NK-92 (cell line): ENCODE measurements around the gene MAST2.

Experiments used
- DNase-seq: peaks from one replicate; lab custom pipeline; 2025; ENCODE audit not compliant: unreplicated experiment; lab: John Stamatoyannopoulos, UW

The MAST2 gene

DNA sequence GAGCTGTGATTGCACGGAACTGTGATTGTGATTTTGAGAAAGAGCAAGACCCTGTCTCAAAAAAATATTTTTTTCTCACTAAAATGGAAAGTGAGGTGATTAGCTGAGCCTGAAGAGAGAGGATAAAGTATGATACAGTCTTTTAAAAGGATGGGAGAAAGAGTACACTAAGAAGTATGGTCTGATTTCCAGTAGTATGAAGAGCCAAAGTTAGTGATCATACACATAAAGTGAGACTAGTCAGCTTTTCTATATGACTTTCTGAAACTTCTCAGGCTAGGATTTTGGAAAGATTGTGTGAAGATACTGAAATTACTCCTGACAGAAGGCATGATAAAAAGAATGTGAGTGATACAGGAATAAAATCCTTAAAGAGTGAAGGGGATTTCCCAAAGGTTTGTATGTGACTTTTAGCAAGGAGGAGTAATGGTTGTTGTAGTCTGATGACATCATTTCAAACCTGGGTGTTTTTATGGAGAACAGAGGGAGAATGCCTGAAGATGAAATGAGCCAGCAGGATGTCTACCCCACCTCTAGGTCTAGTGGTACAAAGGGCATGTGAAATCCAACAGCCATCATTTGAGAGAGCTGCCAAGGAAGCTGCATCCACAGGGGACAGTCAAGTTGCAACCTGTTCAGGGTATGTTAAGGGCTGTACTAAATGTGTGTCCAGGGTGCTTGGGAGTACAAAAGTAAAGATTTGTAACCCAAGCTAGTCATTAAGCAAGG, 171.3 kb downstream of the MAST2 start:
- no peak for DNase-seq

DNA sequence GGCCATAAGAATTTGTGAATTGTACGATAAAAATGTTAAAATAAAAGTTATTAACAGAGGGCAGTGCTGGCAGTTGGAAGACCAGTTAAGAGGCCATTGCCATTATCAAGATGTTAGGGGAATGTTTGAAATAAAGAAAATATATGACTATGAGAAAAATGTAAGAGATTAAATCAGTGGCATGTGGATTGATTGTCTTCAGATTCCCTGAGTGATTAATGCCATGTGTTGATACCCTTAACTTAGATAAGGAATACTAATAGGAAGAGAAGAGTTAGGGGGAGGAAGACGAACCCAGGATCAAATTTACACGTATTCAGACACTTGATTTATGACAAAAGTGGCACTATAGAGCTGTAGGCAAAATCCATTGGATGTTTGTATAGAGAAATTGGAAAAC, 173.2 kb downstream of the MAST2 start:
- no peak for DNase-seq

- DNase-seq: no peak
These were observed 175.8 kb downstream of the MAST2 start for GRCh38 chr1:45979074-45979777.

GRCh38 chr1:45979778-45980176, 176.4 kb downstream of the MAST2 start:
- no peak for DNase-seq

DNA sequence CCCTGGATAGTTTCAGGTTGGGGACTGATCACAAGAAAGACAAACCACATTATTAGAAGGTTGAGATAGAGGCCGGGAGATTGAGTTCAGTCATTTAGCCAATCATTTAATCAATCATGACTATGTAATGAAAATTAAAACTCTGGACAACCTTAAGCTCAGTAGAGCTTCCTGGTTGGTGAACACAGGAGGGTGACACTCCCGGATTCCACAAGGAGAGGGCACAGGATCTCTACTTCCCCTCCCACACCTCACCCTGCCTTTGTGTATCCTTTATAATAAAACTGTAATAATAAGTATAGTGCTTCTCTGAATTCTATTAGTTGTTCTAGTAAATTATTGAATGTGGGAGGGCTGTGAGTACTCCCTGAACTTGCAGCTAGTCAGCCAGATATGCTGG, 178.9 kb downstream of the MAST2 start:
- DNase-seq: no peak

DNA sequence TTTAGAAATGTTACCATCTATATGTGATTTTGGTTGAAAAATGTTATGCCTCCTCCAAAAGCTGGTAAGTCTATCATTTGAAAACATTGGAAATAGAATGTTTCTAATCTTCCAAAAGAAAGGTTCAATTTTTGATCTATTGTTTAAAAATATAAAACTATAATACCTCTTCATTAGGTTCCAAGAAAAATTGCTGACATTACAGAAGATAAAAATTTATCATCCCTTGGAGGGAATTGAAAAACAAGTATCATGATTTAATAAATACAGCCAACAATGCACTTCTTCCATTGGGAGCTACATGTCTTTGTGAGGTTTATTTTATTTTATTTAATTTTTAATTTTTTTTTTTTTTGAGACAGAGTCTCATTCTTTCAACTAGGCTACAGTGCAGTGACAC, 180.6 kb downstream of the MAST2 start:
- no peak for DNase-seq

GRCh38 chr1:45987204-45987603, 183.8 kb downstream of the MAST2 start:
- no peak for DNase-seq

- DNase-seq: no peak
These were observed 185.8 kb downstream of the MAST2 start for GRCh38 chr1:45989249-45989648.

GRCh38 chr1:45994423-45994822, 191.0 kb downstream of the MAST2 start:
- DNase-seq: no peak

GRCh38 chr1:45995298-45995697, 191.9 kb downstream of the MAST2 start:
- DNase-seq: no peak

DNA sequence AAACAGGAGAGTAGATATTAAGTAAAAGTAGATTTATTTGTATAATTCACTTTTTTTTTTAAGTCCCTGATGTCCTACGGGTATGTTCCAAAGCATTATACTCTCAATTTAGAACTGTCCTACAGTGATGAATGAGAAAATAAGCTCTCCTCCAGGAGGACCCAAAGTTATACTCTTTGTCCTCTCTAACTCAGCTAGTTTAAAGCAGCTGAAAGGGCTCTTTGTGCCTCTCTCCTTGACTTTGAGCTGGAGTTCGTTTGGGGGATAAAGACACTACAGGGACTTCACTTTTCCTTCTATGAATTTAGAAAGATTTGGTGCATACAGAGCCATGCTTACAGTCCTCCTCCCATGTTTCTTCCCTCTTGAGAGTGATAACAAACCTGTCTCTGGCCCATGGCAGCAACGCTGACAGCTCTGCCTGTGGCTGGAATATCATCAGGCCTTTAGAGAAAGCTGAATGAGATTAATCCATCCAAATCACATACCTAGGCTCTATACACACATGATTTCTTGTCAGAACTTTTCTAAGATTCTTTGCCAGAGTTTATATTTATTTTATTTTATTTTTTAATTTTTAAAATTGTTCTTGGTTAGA, 194.7 kb downstream of the MAST2 start:
- DNase-seq: no peak

DNA sequence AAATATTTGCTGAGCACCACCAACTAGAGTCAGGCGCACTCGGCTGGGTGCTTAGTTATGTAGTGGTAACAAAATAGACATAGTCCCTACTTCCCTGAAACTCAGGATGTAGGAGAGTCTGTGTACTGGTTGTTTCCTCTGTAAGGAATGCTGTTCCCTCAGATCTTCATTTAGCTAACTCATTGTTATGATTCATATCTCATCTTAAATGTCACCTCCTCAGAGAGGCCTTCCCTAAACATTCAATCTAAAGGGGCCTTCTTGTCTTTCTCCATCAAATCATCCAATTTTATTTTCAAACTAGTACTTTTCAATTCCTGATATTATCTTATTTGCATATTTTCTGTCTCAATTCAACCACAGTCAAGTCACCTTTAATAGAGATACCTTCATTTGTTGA, 196.1 kb downstream of the MAST2 start:
- no peak for DNase-seq

DNA sequence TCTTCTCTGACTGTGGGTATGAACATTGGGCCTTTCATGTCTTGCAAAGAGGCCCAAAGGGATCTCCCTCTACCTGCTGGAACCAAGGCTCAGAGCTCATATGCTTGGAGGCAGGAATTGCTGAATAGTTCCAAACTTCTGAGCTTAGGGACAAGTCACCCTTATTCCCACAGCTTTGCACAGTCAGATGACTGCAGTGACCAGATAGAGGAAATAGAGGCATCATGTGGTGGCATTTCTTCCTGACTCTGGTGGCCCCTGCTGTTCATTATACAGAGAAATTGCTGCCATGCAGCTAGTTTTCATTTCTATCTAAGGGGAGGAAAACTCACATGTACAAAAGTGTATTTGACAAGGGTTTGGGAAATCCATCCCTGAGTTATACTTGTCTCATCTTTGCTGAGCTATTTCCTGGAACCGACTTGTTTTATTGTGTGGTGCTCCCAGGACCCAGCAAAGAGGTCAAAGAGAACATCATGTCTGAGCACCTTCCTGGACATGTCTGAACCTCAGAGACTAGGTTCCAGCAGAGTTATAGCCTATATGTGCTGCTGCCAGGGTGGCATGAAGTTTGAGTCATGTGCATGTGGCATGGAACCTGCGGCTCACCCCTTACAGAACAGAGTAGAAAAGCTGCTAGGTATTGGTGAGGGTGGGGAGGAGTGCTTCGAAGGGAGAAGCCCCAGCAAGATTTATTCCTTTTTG, 197.8 kb downstream of the MAST2 start:
- no peak for DNase-seq

DNA sequence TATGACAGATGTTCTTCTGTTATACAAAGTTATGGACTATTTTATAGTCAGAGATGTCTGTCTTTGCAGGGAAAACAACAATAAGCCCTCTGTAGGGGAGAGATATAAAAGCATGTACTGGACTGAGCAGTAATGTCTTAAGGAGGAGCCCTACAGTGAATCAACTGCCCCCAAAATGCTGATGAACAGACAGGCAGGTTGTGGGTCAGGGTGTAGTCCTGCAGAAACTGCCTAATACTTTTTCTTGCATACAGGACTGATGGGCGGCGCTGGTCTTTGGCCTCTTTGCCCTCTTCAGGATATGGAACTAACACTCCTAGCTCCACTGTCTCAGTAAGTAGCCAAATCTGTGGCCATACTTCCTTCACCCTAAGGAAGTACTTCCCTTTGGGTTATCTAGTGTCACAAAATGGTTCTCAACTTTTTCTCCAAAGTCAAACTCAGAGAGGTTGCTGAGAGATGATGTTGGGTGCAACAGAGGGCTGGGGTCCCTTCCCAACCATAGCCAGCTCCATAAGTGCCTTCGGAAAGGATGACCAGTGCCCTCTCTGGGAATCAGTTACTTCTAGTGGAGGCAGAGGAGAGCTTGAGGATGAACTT, 199.2 kb downstream of the MAST2 start:
- DNase-seq: no peak

GRCh38 chr1:46003315-46003714, 199.9 kb downstream of the MAST2 start:
- DNase-seq: no peak

DNA sequence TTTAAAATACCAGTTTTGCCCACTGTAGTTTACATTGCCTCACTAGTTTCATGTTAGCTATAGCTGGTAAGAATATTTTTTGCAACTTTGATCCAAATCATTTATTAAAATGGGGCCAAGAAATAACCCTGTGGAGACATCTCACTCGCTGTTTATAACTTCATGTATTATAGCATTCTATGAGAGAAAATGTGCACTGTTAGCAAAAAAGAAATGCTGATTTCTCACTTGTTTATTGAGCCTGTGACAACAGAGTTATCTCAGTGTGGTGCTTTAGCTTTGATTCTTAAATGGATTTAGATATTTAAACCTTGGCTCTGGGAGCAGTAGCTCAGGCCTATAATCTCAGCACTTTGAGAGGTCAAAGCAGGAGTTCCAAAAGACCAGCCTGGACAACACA, 201.1 kb downstream of the MAST2 start:
- DNase-seq: no peak

GRCh38 chr1:46005594-46005993, 202.2 kb downstream of the MAST2 start:
- DNase-seq: no peak

- no peak for DNase-seq
These were observed 205.2 kb downstream of the MAST2 start for GRCh38 chr1:46008585-46008984.

- no peak for DNase-seq
These were observed 207.2 kb downstream of the MAST2 start for GRCh38 chr1:46010611-46011010.

DNA sequence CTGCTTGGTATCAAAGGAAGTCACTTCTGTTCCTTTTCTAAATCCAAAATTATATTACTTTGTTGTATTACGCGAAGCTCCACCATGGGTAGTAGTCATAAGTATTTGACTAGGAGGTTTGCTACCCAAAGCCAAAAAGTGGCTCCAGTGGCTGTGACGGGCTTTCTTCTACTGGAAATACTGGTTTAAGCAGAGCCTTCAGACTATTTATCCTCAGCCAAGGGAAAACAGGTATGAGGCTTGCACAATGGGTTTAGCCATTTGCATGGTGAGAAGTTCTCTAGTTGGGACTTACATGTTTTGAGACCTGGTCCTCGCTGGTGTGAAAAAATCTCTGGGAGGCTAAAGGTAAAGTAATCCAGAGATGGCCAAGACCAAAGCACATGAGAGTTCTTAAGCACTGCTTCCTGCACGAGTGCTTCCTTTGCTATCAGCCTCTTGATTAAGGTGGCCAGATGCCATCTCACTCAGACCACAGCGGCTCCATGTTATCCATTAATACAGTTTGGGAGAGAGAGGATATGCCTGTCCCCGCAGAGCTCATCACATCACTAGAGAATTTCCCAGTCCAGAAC, 207.8 kb downstream of the MAST2 start:
- no peak for DNase-seq

- DNase-seq: no peak
These were observed 208.8 kb downstream of the MAST2 start for GRCh38 chr1:46012236-46012635.
